Left renal cortex interstitium (tissue), 4 donors: Measurements from ENCODE around the gene COBL. TPM values are rescaled to one million over a fixed set of nuclear protein-coding genes. Genes with fewer than 3 reads are reported as not detected.

ENCODE experiments used
- DNase-seq, 4 donors: peaks; one replicate each; pipeline ENCODE4 v3.0.0-alpha.2; 2013; ENCODE audit warnings: low read depth in 4 of 4, low spot score in 2 of 4, missing footprints in 1 of 4
- polyA plus RNA-seq, 4 donors: library from polyadenylated mRNA; unstranded; fragments of 120-200 nt; gene quantifications; one replicate each; pipeline ENCODE4 v1.2.1, GENCODE V29; 2013; ENCODE audit not compliant: insufficient read length in 4 of 4

COBL gene
- polyA plus RNA-seq, 4 donors, result 13.4 to 19.3 (median 17.3) TPM

- DNase-seq, result no peak
These were observed 334.0 kb downstream of the COBL start for GRCh38 chr7:50982626-50983025.

GRCh38 chr7:50981743-50982142 lies 334.9 kb downstream of the COBL start:
- DNase-seq, result no peak

- no peak for DNase-seq
These were observed 336.2 kb downstream of the COBL start for GRCh38 chr7:50980411-50980810.

- no peak for DNase-seq
These were observed 337.9 kb downstream of the COBL start for GRCh38 chr7:50978633-50979215.

- DNase-seq, result no peak
These were observed 339.2 kb downstream of the COBL start for GRCh38 chr7:50977421-50977820.

- DNase-seq, result no peak
These were observed 340.5 kb downstream of the COBL start for GRCh38 chr7:50976064-50976463.

- no peak for DNase-seq
These were observed 342.4 kb downstream of the COBL start for GRCh38 chr7:50974240-50974639.

- no peak for DNase-seq
These were observed 342.8 kb downstream of the COBL start for GRCh38 chr7:50973814-50974213.

GRCh38 chr7:50970092-50970491 lies 346.5 kb downstream of the COBL start:
- DNase-seq, result no peak
